B cell (primary cell): ENCODE data around the gene LMAN1. TPM values are rescaled to one million over a fixed set of nuclear protein-coding genes. Genes with fewer than 3 reads are reported as not detected.

Experiments used
- ATAC-seq: fragments of 200-7000 bp; cut with Tn5 transposase; one replicate; pipeline ENCODE4 v1.10.0; 2021; ENCODE audit warnings: low read depth, mild to moderate bottlenecking, moderate number of reproducible peaks, moderate library complexity
- CTCF ChIA-PET: fragments of 350-600 bp; sonication (Branson Sonifier 250); formaldehyde crosslinking; loops from one replicate; lab custom pipeline; 2021; ENCODE audit warnings: antibody characterized with exemption, inconsistent platforms; lab: Charles Lee
- POLR2A ChIA-PET: fragments of 350-600 bp; sonication (Branson Sonifier 250); formaldehyde crosslinking; loops from one replicate; lab custom pipeline; 2021; ENCODE audit warnings: antibody characterized with exemption; lab: Charles Lee
- DNase-seq: peaks from one replicate; pipeline ENCODE4 v3.0.0; 2013
- H2AFZ ChIP-seq: 2 replicates; pipeline ENCODE4 v1.6.1; 2012; ENCODE audit warnings: mild to moderate bottlenecking, low read depth, low read length; ENCODE audit not compliant: insufficient read depth, poor library complexity, severe bottlenecking
- H3K27ac ChIP-seq, 2 donors: 1 replicate in 1 of 2; 2 replicates in 1 of 2; pipeline ENCODE4 v1.5.1; 2012 to 2013; ENCODE audit warnings: low read length in 2 of 2, mild to moderate bottlenecking in 2 of 2, moderate library complexity in 1 of 2
- H3K27me3 ChIP-seq, 4 experiments: fragments of 200-600 bp in 1 of 4; sonication (generic) in 1 of 4; replicated peaks in 1 of 4; 1 replicate in 2 of 4; 2 replicates in 2 of 4; pipeline versions ENCODE4 v1.6.1 to v1.7.0; 2013 to 2016; ENCODE audit warnings: low read length in 3 of 4, mild to moderate bottlenecking in 2 of 4, mixed read lengths in 1 of 4, moderate library complexity in 1 of 4; ENCODE audit not compliant: insufficient read depth in 4 of 4, control insufficient read depth in 3 of 4; ENCODE audit errors: control extremely low read depth in 1 of 4
- H3K36me3 ChIP-seq, 2 experiments: replicated peaks in 1 of 2; 1 replicate in 1 of 2; 2 replicates in 1 of 2; pipeline versions ENCODE4 v1.6.1 to v1.7.1; 2013; ENCODE audit warnings: low read length in 1 of 2; ENCODE audit not compliant: insufficient read depth in 2 of 2, control insufficient read depth in 1 of 2; ENCODE audit errors: control extremely low read depth in 1 of 2, extremely low read depth in 1 of 2
- H3K4me1 ChIP-seq, 2 donors: fragments of 200-600 bp in 1 of 2; sonication (generic) in 1 of 2; 1 replicate in 1 of 2; 2 replicates in 1 of 2; pipeline versions ENCODE4 v1.5.1 to v1.6.1; 2013 to 2017; ENCODE audit warnings: low read length in 2 of 2; ENCODE audit not compliant: control insufficient read depth in 2 of 2, insufficient read depth in 2 of 2
- H3K4me2 ChIP-seq: replicated peaks from 2 replicates; pipeline ENCODE3; 2012; ENCODE audit warnings: mild to moderate bottlenecking, low read depth, low read length; ENCODE audit not compliant: poor library complexity, severe bottlenecking
- H3K4me3 ChIP-seq, 5 experiments: fragments of 200-600 bp in 1 of 5; sonication (generic) in 1 of 5; 1 replicate in 3 of 5; 2 replicates in 2 of 5; pipeline versions ENCODE4 v1.5.1 to v1.7.0; 2011 to 2016; ENCODE audit warnings: low read length in 4 of 5, mild to moderate bottlenecking in 4 of 5, low read depth in 2 of 5, control low read depth in 1 of 5, moderate library complexity in 1 of 5; ENCODE audit not compliant: insufficient read depth in 1 of 5; ENCODE audit errors: control extremely low read depth in 1 of 5, extremely low read depth in 1 of 5
- H3K79me2 ChIP-seq: fragments of 200-600 bp; sonication (generic); one replicate; pipeline ENCODE4 v1.6.0; 2016; ENCODE audit warnings: low read length; ENCODE audit not compliant: control insufficient read depth, insufficient read depth
- H3K9ac ChIP-seq: fragments of 200-600 bp; sonication (generic); 2 replicates; pipeline ENCODE4 v1.6.1; 2017; ENCODE audit warnings: mild to moderate bottlenecking, low read length, moderate library complexity
- H3K9me3 ChIP-seq, 3 donors: one replicate each; pipeline versions ENCODE4 v1.6.1 to v1.7.1; 2013; ENCODE audit warnings: low read length in 2 of 3; ENCODE audit not compliant: control insufficient read depth in 2 of 3, insufficient read depth in 1 of 3; ENCODE audit errors: control extremely low read depth in 1 of 3
- H4K20me1 ChIP-seq: 2 replicates; pipeline ENCODE4 v1.6.0; 2012; ENCODE audit warnings: mild to moderate bottlenecking, low read length; ENCODE audit not compliant: insufficient read depth, control insufficient read depth, poor library complexity, severe bottlenecking
- H3K27ac Mint-ChIP-seq: one replicate; pipeline ENCODE4 v1.8.0; 2021; ENCODE audit warnings: mixed read lengths
- H3K27me3 Mint-ChIP-seq: one replicate; pipeline ENCODE4 v1.8.0; 2021; ENCODE audit warnings: mixed read lengths
- H3K4me1 Mint-ChIP-seq: one replicate; pipeline ENCODE4 v1.8.0; 2021; ENCODE audit warnings: mixed read lengths
- H3K4me3 Mint-ChIP-seq: one replicate; pipeline ENCODE4 v1.8.0; 2021; ENCODE audit warnings: mixed read lengths
- H3K9me3 Mint-ChIP-seq: one replicate; pipeline ENCODE4 v1.8.0; 2022; ENCODE audit warnings: mixed read lengths; ENCODE audit not compliant: insufficient read depth
- CTCF ChIP-seq: fragments of 200-600 bp; IDR thresholded peaks from one replicate; pipeline ENCODE4 v1.8.0; 2022; ENCODE audit warnings: antibody characterized with exemption, mild to moderate bottlenecking
- EZH2 ChIP-seq: IDR thresholded peaks from 2 replicates; pipeline ENCODE4 v1.6.1; 2012; ENCODE audit warnings: borderline replicate concordance, low read depth, mild to moderate bottlenecking, moderate library complexity, low read length; ENCODE audit not compliant: insufficient read depth, poor library complexity, severe bottlenecking
- WGBS: methylation state at CpG from one replicate; pipeline ENCODE4 v1.1.5; 2013; ENCODE audit warnings: missing lambda C conversion rate; ENCODE audit not compliant: insufficient coverage; 5-methylcytosine and 5-hydroxymethylcytosine counted together
- intact Hi-C: fragments of 100-400 bp; cut with micrococcal nuclease; formaldehyde crosslinking; loops from one replicate; pipeline ENCODE4 v1.10.0; 2022
- polyA plus RNA-seq: library from polyadenylated mRNA; depleted of rRNA; stranded (reverse); fragments of >200 nt; gene quantifications from 2 replicates; pipeline ENCODE4 v1.2.3, GENCODE V29; 2012
- total RNA-seq, 2 donors: library from RNA; stranded (reverse); fragments of 120-200 nt in 1 of 2; gene quantifications; 1 replicate in 1 of 2; 2 replicates in 1 of 2; pipeline versions ENCODE4 v1.2.3 to v1.2.4, GENCODE V29; 2013 to 2022

LMAN1 gene
- total and polyA plus RNA-seq, 2 donors (not counting 1 experiment from before 2014, with no cell fraction given) = 9.2 to 41.1 TPM

- H3K27me3 ChIP-seq = no peaks in the 10 kb centered on the region
- ATAC-seq (no peak), DNase-seq (no peak)
- H3K27ac ChIP-seq = no peak overlapping the region
- no peaks in the 10 kb centered on the region for H3K79me2 ChIP-seq
- no peaks in the 10 kb centered on the region for H3K9me3 ChIP-seq
- POLR2A ChIA-PET = no interaction called here
- no peaks in the 10 kb centered on the region for H4K20me1 ChIP-seq
- H3K4me2 ChIP-seq = no peak overlapping the region
- H2AFZ ChIP-seq = no peak overlapping the region
- H3K9me3 Mint-ChIP-seq = no peaks in the 10 kb centered on the region
- no peak for TF ChIP-seq EZH2
- TF ChIP-seq CTCF = no peak
- no peaks in the 10 kb centered on the region for H3K36me3 ChIP-seq
- intact Hi-C loops = no loop called here
- no peaks in the 10 kb centered on the region for H3K4me1 Mint-ChIP-seq
- 90% methylated on average over 5 of the region's 6 CpGs for WGBS
- H3K4me3 ChIP-seq = no peak overlapping the region
- no peak overlapping the region for H3K27ac Mint-ChIP-seq
- CTCF ChIA-PET = interaction anchor here (2.4 kb wide), 1 partner anchor 18 kb away, joined by 8 read pairs; no protein-coding TSS in a partner anchor
- H3K4me3 Mint-ChIP-seq = no peak overlapping the region
- H3K4me1 ChIP-seq = no peaks in the 10 kb centered on the region
- peaks cover 18% of the 10 kb centered on the region for H3K27me3 Mint-ChIP-seq
- H3K9ac ChIP-seq = no peak overlapping the region
Observed at GRCh38 chr18:59383851-59384250, 24.8 kb upstream of the LMAN1 start.

- no peaks in the 10 kb centered on the region for H4K20me1 ChIP-seq
- H3K4me3 ChIP-seq = no peak overlapping the region
- Mint-ChIP-seq H3K27me3 (peaks cover 26% of the 10 kb centered on the region), H3K9me3 (no peaks in the 10 kb centered on the region), H3K4me1 (peaks cover 2% of the 10 kb centered on the region), H3K4me3 (no peak overlapping the region), H3K27ac (no peak overlapping the region)
- H3K36me3 ChIP-seq = no peaks in the 10 kb centered on the region
- intact Hi-C loops = no loop called here
- no peaks in the 10 kb centered on the region for H3K27me3 ChIP-seq
- H3K9ac ChIP-seq = no peak overlapping the region
- CTCF ChIA-PET = interaction anchor here (2.4 kb wide), 1 partner anchor 20 kb away, joined by 8 read pairs; no protein-coding TSS in a partner anchor
- no peak overlapping the region for H3K27ac ChIP-seq
- DNase-seq (no peak), ATAC-seq (no peak)
- no peaks in the 10 kb centered on the region for H3K4me1 ChIP-seq
- no peaks in the 10 kb centered on the region for H3K9me3 ChIP-seq
- no peak overlapping the region for H3K4me2 ChIP-seq
- H3K79me2 ChIP-seq = no peaks in the 10 kb centered on the region
- WGBS = 97% methylated on average over 3 of the region's 7 CpGs
- TF ChIP-seq CTCF (no peak), EZH2 (no peak)
- POLR2A ChIA-PET = no interaction called here
- H2AFZ ChIP-seq = no peak overlapping the region
Observed at GRCh38 chr18:59382383-59382782, 23.3 kb upstream of the LMAN1 start.
